GM18502 (cell line): ENCODE results near the gene UMODL1.

Experiments used
- ATAC-seq: cut with Tn5 transposase; IDR thresholded peaks from one replicate; pipeline ENCODE4 v1.9.1; 2021; ENCODE audit warnings: mild to moderate bottlenecking; ENCODE audit not compliant: unreplicated experiment, poor library complexity

The UMODL1 gene

GRCh38 chr21:42157606-42158310 is 86.6 kb downstream of the UMODL1 start:
- no peak for ATAC-seq

- no peak for ATAC-seq
Observed at GRCh38 chr21:42158846-42159245, 87.7 kb downstream of the UMODL1 start.

GRCh38 chr21:42159560-42160110 is 88.5 kb downstream of the UMODL1 start:
- no peak for ATAC-seq

- no peak for ATAC-seq
Observed at GRCh38 chr21:42160111-42160721, 89.1 kb downstream of the UMODL1 start.

GRCh38 chr21:42160765-42161164 is 89.6 kb downstream of the UMODL1 start:
- no peak for ATAC-seq

GRCh38 chr21:42161401-42161955 is 90.4 kb downstream of the UMODL1 start:
- ATAC-seq = no peak

GRCh38 chr21:42161956-42162681 is 91.0 kb downstream of the UMODL1 start:
- no peak for ATAC-seq

GRCh38 chr21:42162831-42163510 is 91.9 kb downstream of the UMODL1 start:
- ATAC-seq = no peak

- no peak for ATAC-seq
Observed at GRCh38 chr21:42163511-42163863, 92.4 kb downstream of the UMODL1 start.

GRCh38 chr21:42164064-42164789 is 93.1 kb downstream of the UMODL1 start:
- ATAC-seq = no peak

- ATAC-seq = no peak
Observed at GRCh38 chr21:42164818-42165217, 93.7 kb downstream of the UMODL1 start.

GRCh38 chr21:42165901-42166300 is 94.8 kb downstream of the UMODL1 start:
- no peak for ATAC-seq

GRCh38 chr21:42169758-42170157 is 98.6 kb downstream of the UMODL1 start:
- no peak for ATAC-seq

- no peak for ATAC-seq
Observed at GRCh38 chr21:42171091-42172053, 100.3 kb downstream of the UMODL1 start.

GRCh38 chr21:42172596-42173483 is 101.7 kb downstream of the UMODL1 start:
- no peak for ATAC-seq

GRCh38 chr21:42174173-42174572 is 103.1 kb downstream of the UMODL1 start:
- ATAC-seq = no peak

- no peak for ATAC-seq
Observed at GRCh38 chr21:42175110-42175710, 104.1 kb downstream of the UMODL1 start.
